DOHH2 (cell line): Measurements from ENCODE around the gene SUB1.

Source experiments
- H3F3A ChIP-seq: fragments of 200-600 bp; sonication (generic), shearing (Covaris generic); 2 replicates; pipeline ENCODE4 v1.6.0; 2016; ENCODE audit warnings: antibody characterized with exemption, mild to moderate bottlenecking; ENCODE audit not compliant: control insufficient read depth, insufficient read depth
- H3K27ac ChIP-seq: fragments of 200-600 bp; sonication (generic); 2 replicates; pipeline ENCODE4 v1.5.1; 2014; ENCODE audit warnings: low read depth, mild to moderate bottlenecking, low read length, moderate library complexity
- H3K27me3 ChIP-seq: fragments of 200-600 bp; sonication (generic); 2 replicates; pipeline ENCODE4 v1.6.1; 2014; ENCODE audit warnings: mild to moderate bottlenecking, low read length, mixed read lengths; ENCODE audit not compliant: control insufficient read depth
- H3K36me3 ChIP-seq: fragments of 200-600 bp; sonication (generic); 2 replicates; pipeline ENCODE4 v1.6.1; 2014; ENCODE audit warnings: mild to moderate bottlenecking, low read length, moderate library complexity, mixed read lengths; ENCODE audit not compliant: control insufficient read depth
- H3K4me1 ChIP-seq: fragments of 200-600 bp; sonication (generic); 2 replicates; pipeline ENCODE4 v1.6.1; 2014; ENCODE audit warnings: mild to moderate bottlenecking, low read length, mixed read lengths; ENCODE audit not compliant: control insufficient read depth
- H3K4me2 ChIP-seq: fragments of 200-600 bp; sonication (generic); 2 replicates; pipeline ENCODE4 v1.6.0; 2014; ENCODE audit warnings: mild to moderate bottlenecking, low read length, moderate library complexity
- H3K4me3 ChIP-seq: fragments of 200-600 bp; sonication (generic); 2 replicates; pipeline ENCODE4 v1.5.1; 2014; ENCODE audit warnings: mild to moderate bottlenecking, low read length, mixed read lengths
- H3K79me2 ChIP-seq: fragments of 200-600 bp; sonication (generic); 2 replicates; pipeline ENCODE4 v1.6.1; 2014; ENCODE audit warnings: mild to moderate bottlenecking, low read length, mixed read lengths; ENCODE audit not compliant: control insufficient read depth
- H3K9me2 ChIP-seq: fragments of 200-600 bp; sonication (generic); replicated peaks from 2 replicates; pipeline ENCODE4 v1.6.1; 2014; ENCODE audit warnings: mild to moderate bottlenecking, low read length, mixed read lengths; ENCODE audit not compliant: control insufficient read depth
- H3K9me3 ChIP-seq: fragments of 200-600 bp; sonication (generic); 2 replicates; pipeline ENCODE4 v1.6.1; 2014; ENCODE audit warnings: antibody characterized with exemption, low read length, mixed read lengths; ENCODE audit not compliant: control insufficient read depth, insufficient read depth
- H4K20me1 ChIP-seq: fragments of 200-600 bp; sonication (generic); 2 replicates; pipeline ENCODE4 v1.6.0; 2014; ENCODE audit warnings: low read depth, mild to moderate bottlenecking, antibody characterized with exemption, low read length, moderate library complexity; ENCODE audit not compliant: control insufficient read depth, insufficient read depth
- CTCF ChIP-seq: fragments of 200-600 bp; sonication (generic); IDR thresholded peaks from one replicate; pipeline ENCODE4 v1.5.1; 2014; ENCODE audit warnings: antibody characterized with exemption, mild to moderate bottlenecking, low read depth, low read length; ENCODE audit not compliant: poor library complexity, severe bottlenecking
- EZH2phosphoT487 ChIP-seq: fragments of 200-600 bp; sonication (generic); IDR thresholded peaks from 2 replicates; pipeline ENCODE4 v1.6.1; 2017; ENCODE audit warnings: borderline replicate concordance, mild to moderate bottlenecking, antibody characterized with exemption, low read length, moderate library complexity, mixed read lengths

Gene SUB1

GRCh38 chr5:32539981-32540845 is 45.1 kb upstream of the SUB1 start:
- Histone ChIP-seq H3K27me3 (peaks cover 9% of the 10 kb centered on the region; the same call in 1 of the 2 replicates), H3K9me3 (no peaks in the 10 kb centered on the region), H3K79me2 (no peaks in the 10 kb centered on the region), H4K20me1 (no peaks in the 10 kb centered on the region), H3K4me2 (no peak overlapping the region), H3K4me1 (peaks cover 24% of the 10 kb centered on the region), H3K9me2 (no peaks in the 10 kb centered on the region), H3K27ac (no peak overlapping the region), H3K4me3 (no peak overlapping the region), H3F3A (no peaks in the 10 kb centered on the region), H3K36me3 (no peaks in the 10 kb centered on the region)
- no peak for TF ChIP-seq CTCF
- TF ChIP-seq EZH2phosphoT487: no peak

GRCh38 chr5:32541241-32541640 is 44.1 kb upstream of the SUB1 start:
- Histone ChIP-seq H3K36me3 (no peaks in the 10 kb centered on the region), H3K27ac (no peak overlapping the region), H3K79me2 (no peaks in the 10 kb centered on the region), H3K4me3 (no peak overlapping the region), H3F3A (no peaks in the 10 kb centered on the region), H4K20me1 (no peaks in the 10 kb centered on the region), H3K27me3 (peaks cover 9% of the 10 kb centered on the region; the same call in 1 of the 2 replicates), H3K9me2 (no peaks in the 10 kb centered on the region), H3K4me2 (no peak overlapping the region), H3K4me1 (peaks cover 24% of the 10 kb centered on the region), H3K9me3 (no peaks in the 10 kb centered on the region)
- TF ChIP-seq EZH2phosphoT487 (no peak), CTCF (no peak)

- Histone ChIP-seq H3F3A (no peaks in the 10 kb centered on the region), H3K4me3 (no peak overlapping the region), H3K79me2 (no peaks in the 10 kb centered on the region), H3K27ac (no peak overlapping the region), H3K27me3 (peaks cover 10% of the 10 kb centered on the region), H3K9me3 (no peaks in the 10 kb centered on the region), H3K4me2 (no peak overlapping the region), H3K9me2 (no peaks in the 10 kb centered on the region), H3K4me1 (peaks cover 22% of the 10 kb centered on the region), H3K36me3 (no peaks in the 10 kb centered on the region), H4K20me1 (no peaks in the 10 kb centered on the region)
- TF ChIP-seq CTCF (no peak), EZH2phosphoT487 (no peak)
Observed at GRCh38 chr5:32542216-32543059, 42.9 kb upstream of the SUB1 start.
